ENCODE results near the gene SUMO3. TPM values are rescaled to one million over a fixed set of nuclear protein-coding genes. Genes with fewer than 3 reads are reported as not detected.

SUMO3 gene
- total RNA-seq, 6 donors from 2014 or later: 46.1 to 97.6 (median 73.2) TPM

GRCh38 chr21:44763451-44764318 is 54.2 kb downstream of the SUMO3 start:
- Histone ChIP-seq H3K4me3 (no peak overlapping the region), H3K9me3 (no peaks in the 10 kb centered on the region), H3K36me3 (peaks cover 0 to 3% (median under 1%) of the 10 kb centered on the region in 4 donors), H3K27ac (no peak overlapping the region), H3K4me1 (peaks cover 0 to 13% (median 0%) of the 10 kb centered on the region in 4 donors), H3K27me3 (no peaks in the 10 kb centered on the region)
- no peak for TF ChIP-seq EP300 (IDR thresholded peaks at IDR 0.05)
- TF ChIP-seq POLR2A (IDR thresholded peaks at IDR 0.05): no peak
- TF ChIP-seq CTCF (IDR thresholded peaks at IDR 0.05): no peak
- TF ChIP-seq POLR2AphosphoS5 (IDR thresholded peaks at IDR 0.05): no peak
- DNase-seq (peak in 1 of 2 donors; percentile 62), ATAC-seq (ENCODE audit: low FRiP score in 2 of 2) (no peak)
- WGBS, 2 donors: 79 to 81% methylated on average over 7 to 17 of the region's 25 CpGs

- Histone ChIP-seq H3K4me1 (peaks cover 0 to 13% (median 0%) of the 10 kb centered on the region in 4 donors), H3K9me3 (no peaks in the 10 kb centered on the region), H3K27ac (no peak overlapping the region), H3K27me3 (no peaks in the 10 kb centered on the region), H3K36me3 (no peaks in the 10 kb centered on the region), H3K4me3 (no peak overlapping the region)
- TF ChIP-seq POLR2AphosphoS5 (IDR thresholded peaks at IDR 0.05) (no peak), POLR2A (IDR thresholded peaks at IDR 0.05) (no peak), EP300 (IDR thresholded peaks at IDR 0.05) (no peak), CTCF (IDR thresholded peaks at IDR 0.05) (no peak)
- DNase-seq: peak in 1 of 2 donors; percentile 63
- 67 to 80% methylated on average over 8 of the region's 8 CpGs for WGBS, 2 donors
- ATAC-seq (ENCODE audit: low FRiP score in 2 of 2): no peak
Observed at GRCh38 chr21:44763050-44763378, 54.8 kb downstream of the SUMO3 start.

- H3K27me3 ChIP-seq: no peaks in the 10 kb centered on the region
- 82 to 86% methylated on average over 20 of the region's 24 CpGs for WGBS, 2 donors
- ATAC-seq (ENCODE audit: low FRiP score in 2 of 2) (no peak), DNase-seq (peak in 1 of 2 donors; percentile 47)
- no peak for TF ChIP-seq EP300 (IDR thresholded peaks at IDR 0.05)
- TF ChIP-seq POLR2A (IDR thresholded peaks at IDR 0.05): no peak
- TF ChIP-seq CTCF (IDR thresholded peaks at IDR 0.05): no peak
- TF ChIP-seq POLR2AphosphoS5 (IDR thresholded peaks at IDR 0.05): no peak
- H3K4me3 ChIP-seq: no peak overlapping the region
- peaks cover 0 to 13% (median 0%) of the 10 kb centered on the region in 4 donors for H3K4me1 ChIP-seq
- no peaks in the 10 kb centered on the region for H3K9me3 ChIP-seq
- no peaks in the 10 kb centered on the region for H3K36me3 ChIP-seq
- H3K27ac ChIP-seq: no peak overlapping the region
Observed at GRCh38 chr21:44762221-44763049, 55.4 kb downstream of the SUMO3 start.

GRCh38 chr21:44761747-44762208 is 56.1 kb downstream of the SUMO3 start:
- no peak for ATAC-seq (ENCODE audit: low FRiP score in 2 of 2)

More at GRCh38 chr21:44761747-44762208, 56.1 kb downstream of the SUMO3 start:
- Histone ChIP-seq H3K9me3 (no peaks in the 10 kb centered on the region), H3K36me3 (no peaks in the 10 kb centered on the region), H3K27me3 (no peaks in the 10 kb centered on the region), H3K27ac (no peak overlapping the region), H3K4me1 (peaks cover 0 to 13% (median 0%) of the 10 kb centered on the region in 4 donors), H3K4me3 (no peak overlapping the region)
- TF ChIP-seq EP300 (IDR thresholded peaks at IDR 0.05) (no peak), CTCF (IDR thresholded peaks at IDR 0.05) (no peak), POLR2A (IDR thresholded peaks at IDR 0.05) (no peak), POLR2AphosphoS5 (IDR thresholded peaks at IDR 0.05) (no peak)
- peak in 1 of 2 donors; percentile 71 for DNase-seq
- WGBS, 2 donors: 79 to 87% methylated on average over 13 to 14 of the region's 14 CpGs
